ENCODE results near the gene ANKRD18A. TPM values are rescaled to one million over a fixed set of nuclear protein-coding genes. Genes with fewer than 3 reads are reported as not detected.
"Not testable (repeated sequence)": the region's sequence is repeated elsewhere in the genome, so short reads cannot be mapped to it uniquely, and the experiment has no call there.

The ANKRD18A gene
- total RNA-seq, 1 donor from 2014 or later = under 0.01 TPM

DNA sequence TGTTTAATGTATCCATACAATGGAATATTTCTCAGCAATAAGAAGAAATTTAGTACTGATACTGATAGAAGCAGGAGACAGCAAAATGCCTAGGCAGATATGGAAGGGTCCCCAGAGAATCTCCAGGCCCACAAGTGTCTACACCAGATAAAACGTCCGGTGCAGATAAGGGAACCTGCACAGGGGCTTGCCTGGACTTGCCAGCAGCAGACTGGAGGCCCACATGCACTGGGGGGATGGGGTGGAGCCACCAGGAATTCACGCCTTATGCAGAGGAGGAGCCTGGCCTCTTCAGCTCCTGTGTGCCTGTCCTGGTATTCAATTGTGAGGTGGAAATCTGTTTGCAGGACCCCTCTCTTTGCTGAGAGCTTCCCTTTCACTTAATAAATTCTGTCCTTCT is 36.6 kb downstream of the ANKRD18A start:
- not testable (repeated sequence) for H3K9me3 ChIP-seq (ENCODE audit: control insufficient read depth in 3 of 3, low read length in 3 of 3); H3K27ac ChIP-seq (ENCODE audit: low read depth, low read length); H3K4me3 ChIP-seq (ENCODE audit: low read length in 3 of 3); H3K4me1 ChIP-seq (ENCODE audit: control insufficient read depth in 3 of 3, insufficient read depth in 3 of 3, low read length in 3 of 3); H3K27me3 ChIP-seq (ENCODE audit: control insufficient read depth in 3 of 3, insufficient read depth in 3 of 3, low read length in 3 of 3); H3K9ac ChIP-seq (ENCODE audit: low read depth in 1 of 3, low read length in 3 of 3); H3K36me3 ChIP-seq (ENCODE audit: control insufficient read depth in 3 of 3, insufficient read depth in 3 of 3, low read length in 3 of 3)

DNA sequence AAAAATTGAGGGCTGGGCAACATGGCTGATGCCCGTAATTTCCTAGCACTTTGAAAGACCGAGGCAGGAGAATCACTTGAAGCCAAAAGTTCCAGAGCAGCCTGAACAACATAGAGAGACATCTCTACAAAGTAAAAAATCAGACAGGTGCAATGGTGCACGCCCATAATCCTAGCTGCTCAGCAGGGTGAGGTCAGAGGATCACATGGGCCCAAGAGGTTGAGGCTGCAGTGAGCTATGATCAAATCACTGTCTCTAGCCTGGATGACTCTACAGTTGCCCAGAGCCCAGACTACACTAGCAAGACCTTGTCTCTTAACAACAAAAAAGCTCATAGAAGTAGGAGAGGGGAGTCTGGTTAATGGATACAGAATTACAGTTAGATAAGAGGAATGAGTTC is 40.3 kb downstream of the ANKRD18A start:
- not testable (repeated sequence) for H3K36me3 ChIP-seq (ENCODE audit: control insufficient read depth in 3 of 3, insufficient read depth in 3 of 3, low read length in 3 of 3); H3K4me1 ChIP-seq (ENCODE audit: control insufficient read depth in 3 of 3, insufficient read depth in 3 of 3, low read length in 3 of 3); H3K9me3 ChIP-seq (ENCODE audit: control insufficient read depth in 3 of 3, low read length in 3 of 3); H3K27ac ChIP-seq (ENCODE audit: low read depth, low read length); H3K4me3 ChIP-seq (ENCODE audit: low read length in 3 of 3); H3K27me3 ChIP-seq (ENCODE audit: control insufficient read depth in 3 of 3, insufficient read depth in 3 of 3, low read length in 3 of 3); H3K9ac ChIP-seq (ENCODE audit: low read depth in 1 of 3, low read length in 3 of 3)

DNA sequence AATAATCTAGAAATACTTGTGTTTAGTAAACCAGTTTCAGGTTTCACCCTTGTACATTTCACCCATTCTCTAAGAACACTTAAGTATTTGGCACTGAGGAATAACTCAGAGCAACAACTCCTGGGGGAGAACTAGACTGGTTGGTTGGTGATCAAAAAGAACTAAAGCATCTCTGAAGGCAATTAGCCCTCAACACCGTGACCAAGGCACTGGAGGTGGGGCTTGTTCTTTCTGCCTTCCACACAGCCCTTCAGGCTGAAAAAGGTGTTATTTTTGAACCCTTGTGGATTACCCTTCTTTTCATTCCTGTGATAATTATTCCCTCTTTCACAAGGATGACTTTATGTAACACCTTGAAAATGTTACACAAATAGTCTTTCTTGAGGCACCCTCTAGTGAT is 44.2 kb downstream of the ANKRD18A start:
- not testable (repeated sequence) for H3K9me3 ChIP-seq (ENCODE audit: control insufficient read depth in 3 of 3, low read length in 3 of 3); H3K36me3 ChIP-seq (ENCODE audit: control insufficient read depth in 3 of 3, insufficient read depth in 3 of 3, low read length in 3 of 3); H3K9ac ChIP-seq (ENCODE audit: low read depth in 1 of 3, low read length in 3 of 3); H3K27ac ChIP-seq (ENCODE audit: low read depth, low read length); H3K4me1 ChIP-seq (ENCODE audit: control insufficient read depth in 3 of 3, insufficient read depth in 3 of 3, low read length in 3 of 3); H3K27me3 ChIP-seq (ENCODE audit: control insufficient read depth in 3 of 3, insufficient read depth in 3 of 3, low read length in 3 of 3); H3K4me3 ChIP-seq (ENCODE audit: low read length in 3 of 3)

DNA sequence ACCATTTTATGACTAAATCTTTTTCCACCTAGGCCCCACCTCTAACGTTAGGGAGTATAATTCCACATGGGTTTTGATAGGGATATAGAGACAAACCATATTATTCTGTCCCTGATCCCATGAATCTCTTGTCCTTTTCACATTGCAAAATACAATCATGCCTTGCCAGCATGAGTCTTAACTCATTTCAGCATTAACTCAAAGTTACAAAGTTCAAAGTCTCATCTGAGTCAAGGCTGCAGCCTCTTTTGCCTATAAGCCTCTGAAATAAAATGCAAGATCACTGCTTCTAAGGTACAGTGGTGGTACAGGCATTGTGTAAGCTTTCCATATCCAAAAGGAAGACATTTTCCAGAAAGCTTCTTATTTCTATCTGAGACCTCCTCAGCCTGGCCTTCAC is 54.3 kb downstream of the ANKRD18A start:
- H3K4me3 ChIP-seq (ENCODE audit: low read length in 3 of 3); H3K9me3 ChIP-seq (ENCODE audit: control insufficient read depth in 3 of 3, low read length in 3 of 3); H3K36me3 ChIP-seq (ENCODE audit: control insufficient read depth in 3 of 3, insufficient read depth in 3 of 3, low read length in 3 of 3): not testable (repeated sequence)

DNA sequence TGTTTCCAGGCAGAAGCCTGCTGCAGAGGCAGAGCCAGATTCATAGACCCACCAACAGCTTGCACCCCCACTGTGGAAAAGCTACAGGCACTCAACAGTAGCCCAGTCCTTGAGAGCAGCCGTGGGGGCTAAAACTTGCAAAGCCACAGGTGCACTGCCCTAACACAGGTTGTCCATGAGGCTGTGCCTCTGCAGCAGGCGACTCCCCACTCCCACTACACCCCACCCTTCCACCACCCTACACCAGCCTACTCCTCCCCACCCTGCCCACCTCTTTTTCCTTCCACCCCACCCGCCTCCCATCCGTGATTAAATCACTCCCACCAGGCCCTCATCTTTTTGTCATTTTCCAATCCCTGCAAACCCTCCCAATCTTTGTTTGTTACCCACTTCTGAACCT is 55.2 kb downstream of the ANKRD18A start:
- H3K27me3 ChIP-seq (ENCODE audit: control insufficient read depth in 3 of 3, insufficient read depth in 3 of 3, low read length in 3 of 3); H3K27ac ChIP-seq (ENCODE audit: low read depth, low read length); H3K36me3 ChIP-seq (ENCODE audit: control insufficient read depth in 3 of 3, insufficient read depth in 3 of 3, low read length in 3 of 3); H3K9me3 ChIP-seq (ENCODE audit: control insufficient read depth in 3 of 3, low read length in 3 of 3); H3K4me3 ChIP-seq (ENCODE audit: low read length in 3 of 3); H3K9ac ChIP-seq (ENCODE audit: low read depth in 1 of 3, low read length in 3 of 3); H3K4me1 ChIP-seq (ENCODE audit: control insufficient read depth in 3 of 3, insufficient read depth in 3 of 3, low read length in 3 of 3): not testable (repeated sequence)

More for the DNA sequence above, 54.3 kb downstream of the ANKRD18A start:
- not testable (repeated sequence) for H3K9ac ChIP-seq (ENCODE audit: low read depth in 1 of 3, low read length in 3 of 3); H3K27me3 ChIP-seq (ENCODE audit: control insufficient read depth in 3 of 3, insufficient read depth in 3 of 3, low read length in 3 of 3); H3K27ac ChIP-seq (ENCODE audit: low read depth, low read length); H3K4me1 ChIP-seq (ENCODE audit: control insufficient read depth in 3 of 3, insufficient read depth in 3 of 3, low read length in 3 of 3)

DNA sequence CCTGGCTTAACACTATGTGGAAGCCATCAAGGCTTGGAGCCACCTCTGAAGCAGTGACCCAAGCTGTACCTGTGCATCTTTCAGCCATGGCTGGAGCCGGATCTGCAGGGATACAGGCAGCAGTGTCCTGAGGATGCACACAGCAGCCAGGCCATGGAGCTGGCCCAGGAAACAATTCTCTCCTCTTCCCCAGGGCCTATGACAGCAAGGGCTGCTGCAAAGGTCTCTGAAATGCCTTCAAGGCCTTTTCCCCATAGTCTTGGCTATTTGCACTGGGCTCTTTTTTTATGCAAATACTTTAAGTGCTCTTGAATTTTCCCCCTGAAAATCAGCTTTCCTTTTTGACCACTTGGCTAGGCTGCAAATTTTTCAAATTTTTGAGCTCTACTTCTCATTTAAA is 56.5 kb downstream of the ANKRD18A start:
- not testable (repeated sequence) for H3K27me3 ChIP-seq (ENCODE audit: control insufficient read depth in 3 of 3, insufficient read depth in 3 of 3, low read length in 3 of 3); H3K4me3 ChIP-seq (ENCODE audit: low read length in 3 of 3); H3K27ac ChIP-seq (ENCODE audit: low read depth, low read length); H3K9ac ChIP-seq (ENCODE audit: low read depth in 1 of 3, low read length in 3 of 3); H3K4me1 ChIP-seq (ENCODE audit: control insufficient read depth in 3 of 3, insufficient read depth in 3 of 3, low read length in 3 of 3); H3K36me3 ChIP-seq (ENCODE audit: control insufficient read depth in 3 of 3, insufficient read depth in 3 of 3, low read length in 3 of 3); H3K9me3 ChIP-seq (ENCODE audit: control insufficient read depth in 3 of 3, low read length in 3 of 3)

DNA sequence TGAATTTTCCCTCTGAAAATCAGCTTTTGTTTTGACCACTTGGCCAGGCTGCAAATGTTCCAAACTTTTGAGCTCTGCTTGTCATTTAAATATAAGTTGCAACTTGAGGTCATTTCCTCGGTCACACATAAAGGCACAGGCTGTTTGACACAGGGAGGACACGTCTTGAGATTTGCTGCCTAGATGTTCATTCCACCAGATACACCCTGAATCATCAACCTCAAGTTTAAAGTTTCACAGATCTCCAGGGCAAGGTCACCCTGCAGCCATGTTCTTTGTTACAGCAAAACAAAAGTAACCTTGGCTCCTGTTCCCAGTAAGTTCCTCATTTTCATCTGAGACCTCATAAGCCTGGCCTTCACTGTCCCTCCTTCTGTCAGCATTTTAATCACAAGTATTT is 59.3 kb downstream of the ANKRD18A start:
- H3K4me3 ChIP-seq (ENCODE audit: low read length in 3 of 3); H3K9me3 ChIP-seq (ENCODE audit: control insufficient read depth in 3 of 3, low read length in 3 of 3); H3K9ac ChIP-seq (ENCODE audit: low read depth in 1 of 3, low read length in 3 of 3); H3K36me3 ChIP-seq (ENCODE audit: control insufficient read depth in 3 of 3, insufficient read depth in 3 of 3, low read length in 3 of 3); H3K27me3 ChIP-seq (ENCODE audit: control insufficient read depth in 3 of 3, insufficient read depth in 3 of 3, low read length in 3 of 3); H3K27ac ChIP-seq (ENCODE audit: low read depth, low read length); H3K4me1 ChIP-seq (ENCODE audit: control insufficient read depth in 3 of 3, insufficient read depth in 3 of 3, low read length in 3 of 3): not testable (repeated sequence)

DNA sequence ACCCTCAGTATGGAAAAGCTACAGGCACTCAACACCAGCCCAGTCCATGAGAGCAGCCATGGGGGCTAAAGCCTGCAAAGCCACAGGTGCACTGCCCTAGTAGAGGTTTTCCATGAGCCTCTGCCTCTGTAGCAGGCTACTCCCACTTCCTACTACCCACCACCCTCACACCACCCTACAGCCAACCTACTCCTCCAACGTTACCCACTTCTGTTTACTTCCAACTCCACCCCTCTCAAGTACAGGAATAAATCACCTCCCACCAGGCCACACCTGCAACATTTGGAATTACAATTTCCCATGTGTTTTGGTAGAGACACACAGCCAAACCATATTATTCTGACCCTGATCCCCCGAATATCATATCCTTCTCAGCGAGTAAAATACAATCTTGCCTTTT is 61.2 kb downstream of the ANKRD18A start:
- not testable (repeated sequence) for H3K36me3 ChIP-seq (ENCODE audit: control insufficient read depth in 3 of 3, insufficient read depth in 3 of 3, low read length in 3 of 3); H3K27me3 ChIP-seq (ENCODE audit: control insufficient read depth in 3 of 3, insufficient read depth in 3 of 3, low read length in 3 of 3); H3K4me3 ChIP-seq (ENCODE audit: low read length in 3 of 3); H3K27ac ChIP-seq (ENCODE audit: low read depth, low read length); H3K9me3 ChIP-seq (ENCODE audit: control insufficient read depth in 3 of 3, low read length in 3 of 3); H3K4me1 ChIP-seq (ENCODE audit: control insufficient read depth in 3 of 3, insufficient read depth in 3 of 3, low read length in 3 of 3); H3K9ac ChIP-seq (ENCODE audit: low read depth in 1 of 3, low read length in 3 of 3)

DNA sequence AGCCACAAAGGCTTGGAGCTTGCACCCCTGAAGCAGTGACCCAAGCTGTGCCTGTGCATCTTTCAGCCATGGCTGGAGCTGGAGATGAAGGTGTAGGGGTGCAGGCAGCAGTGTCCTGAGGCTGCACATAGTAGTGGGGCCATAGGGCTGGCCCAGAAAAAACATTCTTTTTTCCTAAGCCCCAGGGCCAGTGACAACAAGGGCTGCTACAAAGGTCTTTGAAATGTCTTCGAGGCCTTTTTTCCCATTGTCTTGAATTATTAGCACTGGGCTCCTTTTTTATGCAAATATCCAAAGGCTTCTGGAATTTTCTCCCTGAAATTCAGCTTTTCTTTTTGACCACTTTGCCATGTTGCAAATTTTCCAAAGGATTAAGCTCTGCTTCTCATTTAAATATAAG is 62.6 kb downstream of the ANKRD18A start:
- not testable (repeated sequence) for H3K4me1 ChIP-seq (ENCODE audit: control insufficient read depth in 3 of 3, insufficient read depth in 3 of 3, low read length in 3 of 3); H3K27me3 ChIP-seq (ENCODE audit: control insufficient read depth in 3 of 3, insufficient read depth in 3 of 3, low read length in 3 of 3); H3K4me3 ChIP-seq (ENCODE audit: low read length in 3 of 3); H3K9me3 ChIP-seq (ENCODE audit: control insufficient read depth in 3 of 3, low read length in 3 of 3); H3K36me3 ChIP-seq (ENCODE audit: control insufficient read depth in 3 of 3, insufficient read depth in 3 of 3, low read length in 3 of 3); H3K27ac ChIP-seq (ENCODE audit: low read depth, low read length); H3K9ac ChIP-seq (ENCODE audit: low read depth in 1 of 3, low read length in 3 of 3)

DNA sequence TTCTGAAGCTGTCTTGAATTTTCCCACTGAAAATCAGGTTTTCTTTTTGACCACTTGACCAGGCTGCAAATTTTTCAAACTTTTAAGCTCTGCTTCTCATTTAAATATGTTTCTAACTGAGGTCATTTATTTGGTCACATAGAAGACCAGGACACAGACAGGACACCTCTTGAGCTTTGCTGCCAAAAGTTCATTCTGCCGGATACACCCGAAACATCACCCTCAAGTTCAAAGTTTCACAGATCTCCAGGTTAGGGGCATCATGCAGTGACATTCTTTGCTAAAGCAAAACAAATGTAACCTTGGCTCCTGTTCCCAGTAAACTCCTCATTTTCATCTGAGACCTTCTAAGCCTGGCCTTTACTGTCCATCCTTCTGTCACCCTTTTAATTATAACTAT is 65.4 kb downstream of the ANKRD18A start:
- not testable (repeated sequence) for H3K27ac ChIP-seq (ENCODE audit: low read depth, low read length); H3K9me3 ChIP-seq (ENCODE audit: control insufficient read depth in 3 of 3, low read length in 3 of 3); H3K4me3 ChIP-seq (ENCODE audit: low read length in 3 of 3); H3K9ac ChIP-seq (ENCODE audit: low read depth in 1 of 3, low read length in 3 of 3); H3K27me3 ChIP-seq (ENCODE audit: control insufficient read depth in 3 of 3, insufficient read depth in 3 of 3, low read length in 3 of 3); H3K4me1 ChIP-seq (ENCODE audit: control insufficient read depth in 3 of 3, insufficient read depth in 3 of 3, low read length in 3 of 3); H3K36me3 ChIP-seq (ENCODE audit: control insufficient read depth in 3 of 3, insufficient read depth in 3 of 3, low read length in 3 of 3)

DNA sequence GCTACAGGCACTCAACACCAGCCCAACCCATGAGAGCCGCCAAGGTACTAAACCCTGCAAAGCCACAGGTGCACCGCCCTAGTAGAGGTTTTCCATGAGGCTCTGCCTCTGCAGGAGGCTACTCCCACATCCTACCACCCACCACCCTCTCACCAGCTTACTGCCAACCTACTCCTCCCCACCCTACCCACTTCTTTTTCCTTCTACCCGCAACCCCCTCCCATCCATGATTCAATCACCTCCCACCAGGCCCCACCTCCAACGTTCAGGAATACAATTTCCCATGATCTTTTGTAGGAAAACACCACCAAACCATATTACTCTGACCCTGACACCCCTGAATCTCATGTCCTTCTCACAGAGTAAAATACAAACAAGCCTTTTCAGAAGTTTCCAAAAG is 67.4 kb downstream of the ANKRD18A start:
- H3K27ac ChIP-seq (ENCODE audit: low read depth, low read length); H3K4me3 ChIP-seq (ENCODE audit: low read length in 3 of 3); H3K4me1 ChIP-seq (ENCODE audit: control insufficient read depth in 3 of 3, insufficient read depth in 3 of 3, low read length in 3 of 3); H3K9ac ChIP-seq (ENCODE audit: low read depth in 1 of 3, low read length in 3 of 3); H3K36me3 ChIP-seq (ENCODE audit: control insufficient read depth in 3 of 3, insufficient read depth in 3 of 3, low read length in 3 of 3); H3K27me3 ChIP-seq (ENCODE audit: control insufficient read depth in 3 of 3, insufficient read depth in 3 of 3, low read length in 3 of 3); H3K9me3 ChIP-seq (ENCODE audit: control insufficient read depth in 3 of 3, low read length in 3 of 3): not testable (repeated sequence)

Measured in skeletal muscle tissue (tissue), 4 donors.